ENCODE measurements around the gene LOC101059915.

The LOC101059915 gene

GRCh38 chrX:71667328-71668247 lies at the start of gene LOC101059915:
TSS of gene LOC101059915 (plus strand) at chrX:71667546.
- H3K4me3 ChIP-seq (replicated peaks; ENCODE audit: low read depth, low read length), result no peak within 1 kb of the TSS
- no peak for DNase-seq (ENCODE audit: low read depth)
- TF ChIP-seq, protein P1, sequence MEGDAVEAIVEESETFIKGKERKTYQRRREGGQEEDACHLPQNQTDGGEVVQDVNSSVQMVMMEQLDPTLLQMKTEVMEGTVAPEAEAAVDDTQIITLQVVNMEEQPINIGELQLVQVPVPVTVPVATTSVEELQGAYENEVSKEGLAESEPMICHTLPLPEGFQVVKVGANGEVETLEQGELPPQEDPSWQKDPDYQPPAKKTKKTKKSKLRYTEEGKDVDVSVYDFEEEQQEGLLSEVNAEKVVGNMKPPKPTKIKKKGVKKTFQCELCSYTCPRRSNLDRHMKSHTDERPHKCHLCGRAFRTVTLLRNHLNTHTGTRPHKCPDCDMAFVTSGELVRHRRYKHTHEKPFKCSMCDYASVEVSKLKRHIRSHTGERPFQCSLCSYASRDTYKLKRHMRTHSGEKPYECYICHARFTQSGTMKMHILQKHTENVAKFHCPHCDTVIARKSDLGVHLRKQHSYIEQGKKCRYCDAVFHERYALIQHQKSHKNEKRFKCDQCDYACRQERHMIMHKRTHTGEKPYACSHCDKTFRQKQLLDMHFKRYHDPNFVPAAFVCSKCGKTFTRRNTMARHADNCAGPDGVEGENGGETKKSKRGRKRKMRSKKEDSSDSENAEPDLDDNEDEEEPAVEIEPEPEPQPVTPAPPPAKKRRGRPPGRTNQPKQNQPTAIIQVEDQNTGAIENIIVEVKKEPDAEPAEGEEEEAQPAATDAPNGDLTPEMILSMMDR (IDR thresholded peaks at IDR 0.05; ENCODE audit: low read length, missing control alignments), result no peak

GRCh38 chrX:71617742-71618141 lies 49.6 kb upstream of the LOC101059915 start:
- no peak for DNase-seq (ENCODE audit: low read depth)
- TF ChIP-seq, protein P1 (IDR thresholded peaks at IDR 0.05; ENCODE audit: low read length, missing control alignments), result no peak
- no peak overlapping the region for H3K4me3 ChIP-seq (replicated peaks; ENCODE audit: low read depth, low read length)

DNA sequence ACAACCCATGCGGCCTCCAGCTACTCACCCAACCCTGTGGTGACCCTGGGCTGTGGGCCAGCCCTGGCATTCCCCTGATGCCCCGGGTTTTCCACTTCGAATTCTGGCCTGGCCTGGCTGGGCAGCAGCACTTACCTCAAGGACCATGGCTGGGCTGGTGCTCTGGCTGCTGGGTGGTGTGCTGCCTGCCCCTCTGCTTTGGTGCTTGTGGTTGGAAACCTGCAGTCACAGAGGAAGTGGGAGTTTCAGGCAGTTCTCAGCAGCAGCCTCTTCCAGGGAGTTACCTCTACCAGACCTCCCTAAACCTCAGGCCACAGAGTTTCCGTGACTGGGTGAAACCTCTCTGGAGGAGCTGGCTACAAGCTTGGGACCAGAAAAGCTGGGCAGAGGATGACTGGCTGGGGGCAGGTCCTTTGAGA lies 49.0 kb upstream of the LOC101059915 start, which contains the start of gene CXCR3:
Gene CXCR3, minus strand, starts transcription at position 209 of the 419 bp plus-strand sequence. Its CDS starts 62 bp downstream, at position 147.
- H3K4me3 ChIP-seq (replicated peaks; ENCODE audit: low read depth, low read length), result no peak within 1 kb of the TSS
- TF ChIP-seq, protein P1 (IDR thresholded peaks at IDR 0.05; ENCODE audit: low read length, missing control alignments), result no peak
- peak; percentile 38 for DNase-seq (ENCODE audit: low read depth)

GRCh38 chrX:71618787-71619186 lies 48.6 kb upstream of the LOC101059915 start:
- TF ChIP-seq, protein P1 (IDR thresholded peaks at IDR 0.05; ENCODE audit: low read length, missing control alignments), result no peak
- no peak for DNase-seq (ENCODE audit: low read depth)
- no peak overlapping the region for H3K4me3 ChIP-seq (replicated peaks; ENCODE audit: low read depth, low read length)

GRCh38 chrX:71619193-71619592 lies 48.2 kb upstream of the LOC101059915 start:
- H3K4me3 ChIP-seq (replicated peaks; ENCODE audit: low read depth, low read length), result no peak overlapping the region
- TF ChIP-seq, protein P1 (IDR thresholded peaks at IDR 0.05; ENCODE audit: low read length, missing control alignments), result no peak
- no peak for DNase-seq (ENCODE audit: low read depth)

GRCh38 chrX:71619986-71620385 lies 47.4 kb upstream of the LOC101059915 start:
- TF ChIP-seq, protein P1 (IDR thresholded peaks at IDR 0.05; ENCODE audit: low read length, missing control alignments), result no peak
- DNase-seq (ENCODE audit: low read depth), result no peak
- no peak overlapping the region for H3K4me3 ChIP-seq (replicated peaks; ENCODE audit: low read depth, low read length)
